ENCODE data around the gene GIT1.

GIT1 gene

DNA sequence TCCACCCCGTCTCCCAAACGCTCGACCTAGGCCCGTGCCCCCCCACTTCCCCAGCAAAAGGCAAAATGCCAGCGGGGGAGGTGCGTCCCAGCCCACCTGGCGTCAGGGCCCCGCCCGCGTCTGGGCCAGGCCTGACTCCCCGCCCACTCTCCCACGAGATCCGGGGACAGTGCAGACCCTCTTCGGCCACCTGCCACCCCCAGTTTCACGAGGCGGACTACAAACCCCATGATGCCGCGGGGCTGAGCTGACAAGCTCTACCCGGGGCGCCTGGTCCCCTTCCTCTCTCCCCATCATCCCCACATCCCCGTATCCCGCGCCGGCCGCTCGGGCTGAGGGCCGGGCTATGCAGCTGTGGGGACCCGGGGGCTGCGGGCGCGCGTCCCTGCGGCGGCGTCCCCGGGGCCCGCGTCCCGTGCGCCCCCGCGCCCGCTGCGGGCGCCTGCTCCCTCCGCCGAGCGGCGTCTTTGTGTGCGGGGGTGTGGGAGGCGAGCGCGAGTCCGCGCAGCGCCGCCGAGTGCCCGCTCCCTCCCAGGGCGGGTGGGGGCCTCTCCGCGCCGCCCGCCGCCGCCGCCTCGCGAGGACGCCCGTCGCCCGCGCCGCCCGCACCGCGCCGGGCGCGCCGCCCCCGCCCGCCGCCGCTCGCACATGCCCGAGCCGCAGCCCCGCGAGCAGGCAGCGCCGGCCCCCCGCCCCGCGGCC, 3.6 kb upstream of the GIT1 start, which contains the start of gene ANKRD13B:
TSS of gene ANKRD13B (plus strand) at position 283 of the 702 bp plus-strand sequence. CDS start 490 bp downstream, outside the sequence.
- DNase-seq, result no peak
- Histone ChIP-seq H2AFZ (ENCODE audit: low read depth, low read length) (peak within 1 kb of the TSS; percentile 23), H3K4me1 (ENCODE audit: control insufficient read depth, insufficient read depth, low read depth, low read length) (peaks cover 58% of the 10 kb centered on the region), H2BK15ac (ENCODE audit: low read depth, poor library complexity, severe bottlenecking) (peak within 1 kb of the TSS; percentile 61), H3K27me3 (ENCODE audit: control insufficient read depth in 1 of 2, insufficient read depth in 1 of 2, low read length in 2 of 2) (no peaks in the 10 kb centered on the region), H2BK5ac (ENCODE audit: low read depth, low read length, poor library complexity, severe bottlenecking) (no peak within 1 kb of the TSS), H3K9me3 (ENCODE audit: control insufficient read depth, low read length) (no peaks in the 10 kb centered on the region), H3K27ac (ENCODE audit: low read length, poor library complexity, severe bottlenecking) (peak within 1 kb of the TSS; percentile 39), H2AK5ac (ENCODE audit: low read length, severe bottlenecking) (no peak within 1 kb of the TSS), H2BK120ac (ENCODE audit: low read depth, low read length) (no peak within 1 kb of the TSS), H3K36me3 (ENCODE audit: control insufficient read depth in 1 of 2, insufficient read depth in 2 of 2, low read depth in 1 of 2, low read length in 2 of 2) (no peaks in the 10 kb centered on the region), H4K91ac (ENCODE audit: low read length) (no peak within 1 kb of the TSS), H3K4me3 (ENCODE audit: insufficient read depth in 1 of 2, low read depth in 1 of 2, low read length in 2 of 2) (peak within 1 kb of the TSS; percentile 64 to 88), H3K23ac (ENCODE audit: low read length in 2 of 2) (no peak within 1 kb of the TSS), H3K18ac (ENCODE audit: low read depth in 1 of 2, low read length in 2 of 2) (peak within 1 kb of the TSS in 1 of 2 experiments; percentile 49), H3K14ac (ENCODE audit: low read length in 2 of 2) (no peak within 1 kb of the TSS), H3K9ac (ENCODE audit: low read length) (peak within 1 kb of the TSS; percentile 85), H3K4me2 (ENCODE audit: low read length, poor library complexity, severe bottlenecking) (peak within 1 kb of the TSS; percentile 95), H3K4ac (ENCODE audit: low read depth in 1 of 2, low read length in 2 of 2) (no peak within 1 kb of the TSS), H2BK12ac (ENCODE audit: low read length in 2 of 2) (peak within 1 kb of the TSS in 1 of 2 experiments; percentile 31), H4K8ac (ENCODE audit: low read length) (no peak within 1 kb of the TSS), H3K79me1 (replicated peaks; ENCODE audit: low read length, poor library complexity, severe bottlenecking) (peaks cover 7% of the 10 kb centered on the region)
- WGBS, result under 1% methylated on average over 21 of the region's 96 CpGs

DNA sequence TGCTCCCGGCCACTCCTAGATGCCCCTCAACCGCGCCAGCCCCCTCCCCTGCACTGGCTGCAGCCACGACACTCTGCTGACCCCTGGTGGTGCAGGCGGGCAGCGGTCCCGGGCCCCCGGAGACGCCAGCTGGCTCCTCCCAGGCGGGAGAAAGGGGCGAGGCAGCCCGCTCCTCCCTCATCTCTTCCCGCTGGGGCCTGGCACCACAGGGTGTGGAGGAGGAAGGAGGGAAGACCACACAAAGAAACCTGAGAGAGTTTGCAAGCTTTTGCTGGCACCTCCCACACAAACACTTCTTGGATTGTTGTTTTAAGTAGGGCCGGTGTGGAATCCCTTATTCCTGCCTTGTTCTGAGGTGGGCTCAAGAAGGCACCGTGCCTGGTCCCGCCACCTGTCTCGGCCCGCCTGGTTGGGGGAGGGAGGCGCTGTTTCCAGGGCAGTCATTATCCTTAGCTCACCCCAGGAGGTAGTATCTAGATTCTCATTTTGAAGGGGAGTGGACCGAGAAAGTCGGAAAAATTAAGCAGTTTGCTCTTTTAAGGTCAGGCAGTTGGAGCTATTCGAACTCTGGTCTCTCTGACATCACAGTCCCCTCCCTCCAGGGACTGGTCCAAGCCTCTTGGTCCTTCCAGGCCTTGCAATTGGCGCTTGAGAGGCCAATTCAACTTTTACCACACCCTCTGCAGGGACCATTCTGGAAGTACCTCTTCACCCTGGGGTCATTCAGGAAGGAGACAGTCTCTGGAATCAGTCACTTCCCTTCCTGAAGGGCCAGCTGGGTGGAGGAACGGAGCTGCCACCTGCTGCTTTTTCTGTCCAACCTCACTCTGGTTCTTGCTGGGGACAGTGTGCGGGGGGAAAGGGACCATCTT, 2.5 kb upstream of the GIT1 start:
- H4K91ac ChIP-seq (ENCODE audit: low read length), result no peak overlapping the region
- no peak overlapping the region for H3K18ac ChIP-seq (ENCODE audit: low read depth in 1 of 2, low read length in 2 of 2)
- peak overlapping the region; percentile 85 for H3K9ac ChIP-seq (ENCODE audit: low read length)
- peaks cover 3% of the 10 kb centered on the region for H3K79me1 ChIP-seq (replicated peaks; ENCODE audit: low read length, poor library complexity, severe bottlenecking)
- H2BK120ac ChIP-seq (ENCODE audit: low read depth, low read length), result no peak overlapping the region
- H3K27ac ChIP-seq (ENCODE audit: low read length, poor library complexity, severe bottlenecking), result peak overlapping the region; percentile 69
- no peak overlapping the region for H3K4ac ChIP-seq (ENCODE audit: low read depth in 1 of 2, low read length in 2 of 2)
- 10% methylated on average over 19 of the region's 25 CpGs for WGBS
- H3K36me3 ChIP-seq (ENCODE audit: control insufficient read depth in 1 of 2, insufficient read depth in 2 of 2, low read depth in 1 of 2, low read length in 2 of 2), result no peaks in the 10 kb centered on the region
- no peak overlapping the region for H2AK5ac ChIP-seq (ENCODE audit: low read length, severe bottlenecking)
- H4K8ac ChIP-seq (ENCODE audit: low read length), result no peak overlapping the region
- H2BK15ac ChIP-seq (ENCODE audit: low read depth, poor library complexity, severe bottlenecking), result peak overlapping the region; percentile 40
- H2AFZ ChIP-seq (ENCODE audit: low read depth, low read length), result no peak overlapping the region
- no peak overlapping the region for H2BK5ac ChIP-seq (ENCODE audit: low read depth, low read length, poor library complexity, severe bottlenecking)
- H3K4me2 ChIP-seq (ENCODE audit: low read length, poor library complexity, severe bottlenecking), result peak overlapping the region; percentile 85
- peak; percentile 81 for DNase-seq
- H3K27me3 ChIP-seq (ENCODE audit: control insufficient read depth in 1 of 2, insufficient read depth in 1 of 2, low read length in 2 of 2), result no peaks in the 10 kb centered on the region
- H3K4me3 ChIP-seq (ENCODE audit: insufficient read depth in 1 of 2, low read depth in 1 of 2, low read length in 2 of 2), result peak overlapping the region; percentile 43 to 88
- peak overlapping the region in 1 of 2 experiments; percentile 31 for H2BK12ac ChIP-seq (ENCODE audit: low read length in 2 of 2)
- H3K14ac ChIP-seq (ENCODE audit: low read length in 2 of 2), result no peak overlapping the region
- no peak overlapping the region for H3K23ac ChIP-seq (ENCODE audit: low read length in 2 of 2)
- peaks cover 59% of the 10 kb centered on the region for H3K4me1 ChIP-seq (ENCODE audit: control insufficient read depth, insufficient read depth, low read depth, low read length)
- H3K9me3 ChIP-seq (ENCODE audit: control insufficient read depth, low read length), result no peaks in the 10 kb centered on the region

DNA sequence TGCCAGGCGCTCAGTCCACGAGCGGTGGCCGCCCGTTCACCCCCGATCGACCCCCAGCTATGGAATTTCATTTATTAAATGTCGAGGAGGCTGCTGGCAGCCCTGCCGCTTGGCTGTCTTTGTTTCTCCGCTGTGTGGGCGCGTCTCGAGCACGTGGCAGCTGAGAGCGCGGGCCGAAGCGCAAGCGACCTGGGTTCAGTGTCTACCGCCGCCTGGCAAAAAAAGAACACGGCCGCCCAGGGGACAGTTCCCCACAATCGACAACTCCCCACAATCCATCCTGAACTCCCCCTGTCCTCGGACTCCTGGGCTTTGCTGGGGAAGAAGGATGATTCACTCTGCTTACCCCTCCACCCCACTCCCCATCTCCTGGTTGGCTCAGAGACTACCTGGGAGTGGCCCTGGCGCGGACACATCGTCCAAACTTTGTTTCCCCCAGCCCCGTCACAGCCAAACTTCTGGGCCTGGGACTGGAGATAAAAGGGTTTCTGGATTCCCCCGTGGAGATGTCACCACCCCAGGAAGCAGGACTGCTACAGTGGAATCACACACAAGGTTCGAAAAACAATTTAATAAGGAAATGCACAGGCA, 1.8 kb upstream of the GIT1 start:
- no peak overlapping the region for H2BK5ac ChIP-seq (ENCODE audit: low read depth, low read length, poor library complexity, severe bottlenecking)
- WGBS, result 8% methylated on average over 28 of the region's 31 CpGs
- peak overlapping the region; percentile 70 for H2AFZ ChIP-seq (ENCODE audit: low read depth, low read length)
- no peaks in the 10 kb centered on the region for H3K36me3 ChIP-seq (ENCODE audit: control insufficient read depth in 1 of 2, insufficient read depth in 2 of 2, low read depth in 1 of 2, low read length in 2 of 2)
- H2BK120ac ChIP-seq (ENCODE audit: low read depth, low read length), result peak overlapping the region; percentile 69
- H4K8ac ChIP-seq (ENCODE audit: low read length), result peak overlapping the region; percentile 57
- H3K14ac ChIP-seq (ENCODE audit: low read length in 2 of 2), result no peak overlapping the region
- H2AK5ac ChIP-seq (ENCODE audit: low read length, severe bottlenecking), result no peak overlapping the region
- H2BK12ac ChIP-seq (ENCODE audit: low read length in 2 of 2), result peak overlapping the region in 1 of 2 experiments; percentile 73
- peak; percentile 63 for DNase-seq
- H3K27ac ChIP-seq (ENCODE audit: low read length, poor library complexity, severe bottlenecking), result peak overlapping the region; percentile 69
- H2BK15ac ChIP-seq (ENCODE audit: low read depth, poor library complexity, severe bottlenecking), result peak overlapping the region; percentile 40
- H3K27me3 ChIP-seq (ENCODE audit: control insufficient read depth in 1 of 2, insufficient read depth in 1 of 2, low read length in 2 of 2), result no peaks in the 10 kb centered on the region
- peak overlapping the region; percentile 85 for H3K4me2 ChIP-seq (ENCODE audit: low read length, poor library complexity, severe bottlenecking)
- H3K4me3 ChIP-seq (ENCODE audit: insufficient read depth in 1 of 2, low read depth in 1 of 2, low read length in 2 of 2), result peak overlapping the region; percentile 43 to 88
- peaks cover 61% of the 10 kb centered on the region for H3K4me1 ChIP-seq (ENCODE audit: control insufficient read depth, insufficient read depth, low read depth, low read length)
- peak overlapping the region; percentile 85 for H3K9ac ChIP-seq (ENCODE audit: low read length)
- peak overlapping the region in 1 of 2 experiments; percentile 32 for H3K4ac ChIP-seq (ENCODE audit: low read depth in 1 of 2, low read length in 2 of 2)
- no peaks in the 10 kb centered on the region for H3K9me3 ChIP-seq (ENCODE audit: control insufficient read depth, low read length)
- H4K91ac ChIP-seq (ENCODE audit: low read length), result no peak overlapping the region
- peak overlapping the region in 1 of 2 experiments; percentile 53 for H3K23ac ChIP-seq (ENCODE audit: low read length in 2 of 2)
- H3K79me1 ChIP-seq (replicated peaks; ENCODE audit: low read length, poor library complexity, severe bottlenecking), result peaks cover 3% of the 10 kb centered on the region
- H3K18ac ChIP-seq (ENCODE audit: low read depth in 1 of 2, low read length in 2 of 2), result peak overlapping the region; percentile 66 to 67
